GM12878 (cell line): ENCODE measurements around the gene GRM7.

Source experiments
- CREB1 ChIP-seq: IDR thresholded peaks from 2 replicates; pipeline ENCODE4 v1.6.1; 2012; ENCODE audit warnings: low read depth, mild to moderate bottlenecking, inconsistent platforms
- SMAD1 ChIP-seq: fragments of 450-650 bp; IDR thresholded peaks from 2 replicates; pipeline ENCODE4 v1.6.1; 2018; ENCODE audit warnings: mild to moderate bottlenecking, low read depth; ENCODE audit not compliant: partially characterized antibody
- TF ChIP-seq, protein P1 (sequence below): fragments of 450-650 bp; IDR thresholded peaks from 2 replicates; pipeline ENCODE4 v1.6.1; 2017; ENCODE audit warnings: antibody characterized with exemption, mild to moderate bottlenecking, moderate library complexity
- TF ChIP-seq, protein P2 (sequence below), 3 experiments: IDR thresholded peaks in 2 of 3; conservative IDR thresholded peaks in 1 of 3; 2 replicates each; pipeline ENCODE4 v1.5.1; 2011; ENCODE audit warnings: low read depth in 3 of 3, low read length in 3 of 3, mild to moderate bottlenecking in 3 of 3, control low read depth in 2 of 3, moderate library complexity in 2 of 3, inconsistent platforms in 1 of 3, mixed read lengths in 1 of 3; ENCODE audit not compliant: control insufficient read depth in 2 of 3, insufficient read depth in 1 of 3; ENCODE audit errors: extremely low read depth in 1 of 3

DNA sequence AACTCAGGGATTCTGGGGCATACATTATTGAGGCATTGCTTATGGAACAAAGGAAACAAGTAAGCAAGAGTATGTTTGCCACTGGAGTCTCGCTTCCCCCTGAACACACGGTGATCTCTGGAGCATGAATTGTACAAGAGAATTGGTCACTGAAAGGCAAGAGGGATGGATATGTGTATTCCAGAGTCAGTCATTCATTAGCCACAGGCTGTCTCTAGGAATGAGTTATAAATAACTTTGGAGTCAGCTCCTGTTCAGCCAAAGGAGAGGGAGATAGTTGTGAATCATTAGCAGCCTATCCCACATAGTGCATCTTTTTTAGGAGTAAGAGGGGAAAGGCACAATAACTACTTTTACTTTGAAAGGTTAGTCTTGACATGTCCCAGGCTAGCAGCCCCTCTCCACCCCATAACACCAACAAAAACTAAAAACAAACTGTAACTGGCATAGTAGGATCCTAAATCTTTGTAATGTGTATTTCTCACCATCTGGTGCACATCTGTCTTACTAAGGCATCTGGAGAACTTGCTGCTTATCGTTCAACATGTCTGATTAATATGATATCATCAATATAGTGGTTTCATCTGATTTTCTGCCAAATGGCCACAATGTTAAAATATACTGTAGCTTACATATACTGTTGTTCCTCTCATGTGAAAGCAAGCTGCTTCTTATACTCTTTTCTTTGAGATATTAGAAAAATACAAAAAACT lies 462.2 kb downstream of the GRM7 start:
- TF ChIP-seq, protein P1, sequence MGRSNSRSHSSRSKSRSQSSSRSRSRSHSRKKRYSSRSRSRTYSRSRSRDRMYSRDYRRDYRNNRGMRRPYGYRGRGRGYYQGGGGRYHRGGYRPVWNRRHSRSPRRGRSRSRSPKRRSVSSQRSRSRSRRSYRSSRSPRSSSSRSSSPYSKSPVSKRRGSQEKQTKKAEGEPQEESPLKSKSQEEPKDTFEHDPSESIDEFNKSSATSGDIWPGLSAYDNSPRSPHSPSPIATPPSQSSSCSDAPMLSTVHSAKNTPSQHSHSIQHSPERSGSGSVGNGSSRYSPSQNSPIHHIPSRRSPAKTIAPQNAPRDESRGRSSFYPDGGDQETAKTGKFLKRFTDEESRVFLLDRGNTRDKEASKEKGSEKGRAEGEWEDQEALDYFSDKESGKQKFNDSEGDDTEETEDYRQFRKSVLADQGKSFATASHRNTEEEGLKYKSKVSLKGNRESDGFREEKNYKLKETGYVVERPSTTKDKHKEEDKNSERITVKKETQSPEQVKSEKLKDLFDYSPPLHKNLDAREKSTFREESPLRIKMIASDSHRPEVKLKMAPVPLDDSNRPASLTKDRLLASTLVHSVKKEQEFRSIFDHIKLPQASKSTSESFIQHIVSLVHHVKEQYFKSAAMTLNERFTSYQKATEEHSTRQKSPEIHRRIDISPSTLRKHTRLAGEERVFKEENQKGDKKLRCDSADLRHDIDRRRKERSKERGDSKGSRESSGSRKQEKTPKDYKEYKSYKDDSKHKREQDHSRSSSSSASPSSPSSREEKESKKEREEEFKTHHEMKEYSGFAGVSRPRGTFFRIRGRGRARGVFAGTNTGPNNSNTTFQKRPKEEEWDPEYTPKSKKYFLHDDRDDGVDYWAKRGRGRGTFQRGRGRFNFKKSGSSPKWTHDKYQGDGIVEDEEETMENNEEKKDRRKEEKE: no peak
- TF ChIP-seq CREB1 (no peak), SMAD1 (no peak)
- TF ChIP-seq, protein P2, sequence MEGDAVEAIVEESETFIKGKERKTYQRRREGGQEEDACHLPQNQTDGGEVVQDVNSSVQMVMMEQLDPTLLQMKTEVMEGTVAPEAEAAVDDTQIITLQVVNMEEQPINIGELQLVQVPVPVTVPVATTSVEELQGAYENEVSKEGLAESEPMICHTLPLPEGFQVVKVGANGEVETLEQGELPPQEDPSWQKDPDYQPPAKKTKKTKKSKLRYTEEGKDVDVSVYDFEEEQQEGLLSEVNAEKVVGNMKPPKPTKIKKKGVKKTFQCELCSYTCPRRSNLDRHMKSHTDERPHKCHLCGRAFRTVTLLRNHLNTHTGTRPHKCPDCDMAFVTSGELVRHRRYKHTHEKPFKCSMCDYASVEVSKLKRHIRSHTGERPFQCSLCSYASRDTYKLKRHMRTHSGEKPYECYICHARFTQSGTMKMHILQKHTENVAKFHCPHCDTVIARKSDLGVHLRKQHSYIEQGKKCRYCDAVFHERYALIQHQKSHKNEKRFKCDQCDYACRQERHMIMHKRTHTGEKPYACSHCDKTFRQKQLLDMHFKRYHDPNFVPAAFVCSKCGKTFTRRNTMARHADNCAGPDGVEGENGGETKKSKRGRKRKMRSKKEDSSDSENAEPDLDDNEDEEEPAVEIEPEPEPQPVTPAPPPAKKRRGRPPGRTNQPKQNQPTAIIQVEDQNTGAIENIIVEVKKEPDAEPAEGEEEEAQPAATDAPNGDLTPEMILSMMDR (IDR thresholded peaks at IDR 0.05 in 2 of 3, conservative IDR thresholded peaks at IDR 0.05 in 1 of 3; ENCODE audit: control insufficient read depth in 2 of 3, extremely low read depth in 1 of 3, insufficient read depth in 1 of 3, low read depth in 3 of 3, low read length in 3 of 3): no peak
